ENCODE data around the gene NAGA. TPM values are rescaled to one million over a fixed set of nuclear protein-coding genes. Genes with fewer than 3 reads are reported as not detected.

Gene NAGA
- total and polyA plus RNA-seq, 9 donors = 17.6 to 34.3 (median 19.6) TPM

DNA sequence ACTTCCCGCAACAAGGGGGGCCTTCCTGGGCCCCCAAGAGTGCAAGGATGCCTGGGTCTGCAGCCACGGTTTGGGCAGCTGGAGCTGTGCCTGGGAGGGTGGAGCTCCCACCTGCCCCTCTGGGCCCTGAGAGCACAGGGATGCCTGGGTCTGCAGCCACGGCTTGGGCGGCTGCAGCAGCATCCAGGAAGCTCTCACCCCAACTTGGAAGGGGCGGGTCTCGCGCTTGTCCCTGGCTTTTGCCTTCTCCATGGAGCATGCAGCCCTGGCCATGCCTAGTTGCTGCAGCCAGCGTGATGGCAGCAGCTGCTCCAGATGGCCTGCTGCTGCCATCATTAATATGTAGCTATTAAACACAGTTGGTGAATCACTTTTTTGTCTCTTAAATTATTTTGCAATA lies 35.4 kb downstream of the NAGA start:
- H3K9me3 ChIP-seq = peaks cover 0 to 13% of the 10 kb centered on the region in 2 donors
- H3K4me1 ChIP-seq (ENCODE audit: insufficient read depth) = no peaks in the 10 kb centered on the region
- intact Hi-C loops (cut with DNase I) = no loop called here
- H3K27ac ChIP-seq = no peak overlapping the region
- 82 to 87% (median 84%) methylated on average over 8 of the region's 8 CpGs for WGBS, 3 donors
- no peaks in the 10 kb centered on the region for H3K27me3 ChIP-seq
- H3K36me3 ChIP-seq = no peaks in the 10 kb centered on the region
- no peak for TF ChIP-seq POLR2A (IDR thresholded peaks at IDR 0.05)
- no peak for TF ChIP-seq CTCF (IDR thresholded peaks at IDR 0.05)
- TF ChIP-seq EP300 (IDR thresholded peaks at IDR 0.05) = no peak
- no peak for DNase-seq
- no peak overlapping the region for H3K4me3 ChIP-seq

DNA sequence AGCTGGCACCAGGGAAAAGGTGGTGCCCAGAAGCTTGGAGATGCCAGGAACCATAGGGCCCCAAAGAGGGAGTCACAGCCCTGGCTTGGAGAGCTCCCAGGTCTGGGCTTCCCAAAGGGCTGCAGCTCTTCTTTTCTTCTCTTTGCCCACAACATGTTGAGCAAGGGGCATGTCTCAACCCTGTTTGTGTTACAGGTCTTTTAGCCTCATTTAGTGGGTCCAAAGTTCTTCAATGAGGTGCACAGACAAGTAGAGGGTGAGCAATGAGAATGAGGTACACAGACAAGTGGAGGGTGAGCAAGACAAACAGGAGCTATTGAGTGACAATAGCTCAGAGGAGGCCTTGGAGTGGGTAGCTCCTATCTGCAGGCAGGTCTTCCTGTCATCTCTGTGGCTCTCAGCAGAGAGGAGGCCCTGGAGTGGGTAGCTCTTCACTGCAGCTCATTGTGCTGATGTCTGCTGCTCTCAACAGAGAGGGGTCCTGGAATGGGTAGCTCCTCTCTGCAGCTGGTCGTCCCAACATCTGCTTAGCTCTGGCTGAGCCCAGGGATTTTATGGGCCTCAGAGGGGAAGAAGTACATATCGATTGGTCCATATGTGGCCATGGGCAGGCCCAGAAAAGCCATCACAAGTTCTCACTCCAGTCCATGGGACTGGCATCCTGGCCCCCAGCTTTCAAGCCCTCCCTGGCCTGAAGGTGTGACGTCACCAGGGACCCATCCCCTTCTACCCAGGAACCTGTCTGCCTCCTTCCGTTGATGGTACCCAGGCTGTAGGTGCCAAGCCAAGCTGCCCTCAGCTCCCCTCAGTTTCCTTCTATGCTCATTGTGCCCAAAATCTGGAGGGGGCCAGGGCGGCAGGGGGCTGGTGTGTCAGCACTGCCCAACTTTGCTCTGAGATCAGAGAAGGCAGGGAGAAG lies 37.1 kb downstream of the NAGA start:
- no peaks in the 10 kb centered on the region for H3K4me1 ChIP-seq (ENCODE audit: insufficient read depth)
- peaks cover 0 to 13% of the 10 kb centered on the region in 2 donors for H3K9me3 ChIP-seq

GRCh38 chr22:42026705-42027104 lies 43.9 kb downstream of the NAGA start:
- no peaks in the 10 kb centered on the region for H3K9me3 ChIP-seq
- no peaks in the 10 kb centered on the region for H3K4me1 ChIP-seq (ENCODE audit: insufficient read depth)
- no peak for DNase-seq
- no peak overlapping the region for H3K4me3 ChIP-seq
- H3K36me3 ChIP-seq = no peaks in the 10 kb centered on the region
- TF ChIP-seq EP300 (IDR thresholded peaks at IDR 0.05) (no peak), CTCF (IDR thresholded peaks at IDR 0.05) (no peak), POLR2A (IDR thresholded peaks at IDR 0.05) (no peak)
- H3K27ac ChIP-seq = no peak overlapping the region
- 84 to 91% (median 89%) methylated on average over 10 of the region's 10 CpGs for WGBS, 3 donors
- no peaks in the 10 kb centered on the region for H3K27me3 ChIP-seq
- intact Hi-C loops (cut with DNase I) = no loop called here

More for the DNA sequence above, 37.1 kb downstream of the NAGA start:
- intact Hi-C loops (cut with DNase I) = no loop called here
- TF ChIP-seq EP300 (IDR thresholded peaks at IDR 0.05) (no peak), POLR2A (IDR thresholded peaks at IDR 0.05) (no peak), CTCF (IDR thresholded peaks at IDR 0.05) (no peak)
- Histone ChIP-seq H3K4me3 (no peak overlapping the region), H3K27ac (no peak overlapping the region), H3K36me3 (no peaks in the 10 kb centered on the region), H3K27me3 (no peaks in the 10 kb centered on the region)
- no peak for DNase-seq
- 92 to 95% (median 93%) methylated on average over 5 of the region's 5 CpGs for WGBS, 3 donors

DNA sequence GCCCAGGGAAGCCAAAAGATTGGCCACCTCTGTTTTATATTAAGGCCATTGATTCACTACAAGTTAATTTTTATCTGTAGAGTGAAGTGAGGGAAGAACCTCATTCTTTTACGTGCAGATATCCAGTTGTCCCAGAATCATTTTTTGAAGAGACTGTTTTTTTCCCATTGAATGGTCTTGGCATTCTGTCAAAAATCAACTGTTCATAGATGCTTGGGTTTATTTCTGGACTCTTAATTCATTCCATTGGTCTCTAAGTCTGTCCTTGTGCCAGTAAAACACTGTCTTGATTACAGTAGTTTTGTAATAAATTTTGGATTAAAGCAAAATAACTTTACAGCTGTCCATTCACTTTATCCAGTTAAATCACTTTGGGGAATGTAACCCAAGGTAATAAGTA lies 45.2 kb downstream of the NAGA start:
- TF ChIP-seq EP300 (IDR thresholded peaks at IDR 0.05) = no peak
- no peak for TF ChIP-seq POLR2A (IDR thresholded peaks at IDR 0.05)
- TF ChIP-seq CTCF (IDR thresholded peaks at IDR 0.05) = no peak
- Histone ChIP-seq H3K36me3 (no peaks in the 10 kb centered on the region), H3K4me3 (no peak overlapping the region), H3K9me3 (no peaks in the 10 kb centered on the region), H3K27ac (no peak overlapping the region), H3K4me1 (ENCODE audit: insufficient read depth) (no peaks in the 10 kb centered on the region), H3K27me3 (no peaks in the 10 kb centered on the region)
- DNase-seq = no peak
- intact Hi-C loops (cut with DNase I) = no loop called here
- 23 to 29% (median 23%) methylated on average over 1 of the region's 1 CpG for WGBS, 3 donors
